GM12872 (cell line): Measurements from ENCODE around the gene TJP1.

ENCODE experiments used
- TF ChIP-seq, protein P1 (sequence below): IDR thresholded peaks from 3 replicates; pipeline ENCODE4 v1.5.1; 2011; ENCODE audit warnings: low read depth, mild to moderate bottlenecking, low read length, moderate library complexity; ENCODE audit not compliant: insufficient read depth

Gene TJP1

DNA sequence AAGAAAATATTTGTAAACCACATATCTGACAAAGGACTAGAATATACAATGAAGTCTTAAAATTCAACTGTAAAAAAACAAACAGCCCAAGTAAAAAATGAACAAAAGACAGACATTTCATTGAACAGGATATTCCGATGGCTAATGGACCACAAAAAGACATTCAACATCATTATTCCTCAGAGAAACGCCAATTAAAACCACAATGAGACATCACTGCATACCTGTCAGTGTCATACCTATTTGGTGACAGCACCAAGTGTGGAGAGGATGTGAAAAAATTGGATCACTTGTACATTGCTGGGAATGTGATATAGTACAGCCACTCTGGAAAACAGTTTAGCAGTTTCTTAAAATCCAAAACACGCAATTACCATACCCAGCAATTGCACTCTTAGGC, 29.9 kb upstream of the TJP1 start:
- TF ChIP-seq, protein P1, sequence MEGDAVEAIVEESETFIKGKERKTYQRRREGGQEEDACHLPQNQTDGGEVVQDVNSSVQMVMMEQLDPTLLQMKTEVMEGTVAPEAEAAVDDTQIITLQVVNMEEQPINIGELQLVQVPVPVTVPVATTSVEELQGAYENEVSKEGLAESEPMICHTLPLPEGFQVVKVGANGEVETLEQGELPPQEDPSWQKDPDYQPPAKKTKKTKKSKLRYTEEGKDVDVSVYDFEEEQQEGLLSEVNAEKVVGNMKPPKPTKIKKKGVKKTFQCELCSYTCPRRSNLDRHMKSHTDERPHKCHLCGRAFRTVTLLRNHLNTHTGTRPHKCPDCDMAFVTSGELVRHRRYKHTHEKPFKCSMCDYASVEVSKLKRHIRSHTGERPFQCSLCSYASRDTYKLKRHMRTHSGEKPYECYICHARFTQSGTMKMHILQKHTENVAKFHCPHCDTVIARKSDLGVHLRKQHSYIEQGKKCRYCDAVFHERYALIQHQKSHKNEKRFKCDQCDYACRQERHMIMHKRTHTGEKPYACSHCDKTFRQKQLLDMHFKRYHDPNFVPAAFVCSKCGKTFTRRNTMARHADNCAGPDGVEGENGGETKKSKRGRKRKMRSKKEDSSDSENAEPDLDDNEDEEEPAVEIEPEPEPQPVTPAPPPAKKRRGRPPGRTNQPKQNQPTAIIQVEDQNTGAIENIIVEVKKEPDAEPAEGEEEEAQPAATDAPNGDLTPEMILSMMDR = no peak

DNA sequence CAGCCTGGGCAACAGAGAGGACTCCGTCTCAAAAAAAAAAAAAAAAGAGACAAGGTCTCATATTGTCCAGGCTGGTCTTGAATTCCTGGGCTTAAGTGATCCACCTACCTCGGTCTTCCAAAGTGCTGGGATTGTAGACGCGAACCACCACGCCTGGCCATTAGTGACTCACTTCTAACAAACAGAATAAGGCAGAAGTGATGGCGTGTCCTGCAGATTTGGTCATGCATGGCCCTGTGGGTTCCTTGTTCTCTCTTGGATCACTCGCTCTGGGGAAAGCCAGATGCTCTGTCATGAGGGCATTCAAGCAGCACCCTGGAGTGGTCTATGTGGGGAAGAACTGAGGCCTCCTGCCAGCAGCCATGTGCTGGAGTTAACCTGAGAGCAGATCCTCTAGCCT, 27.4 kb upstream of the TJP1 start:
- TF ChIP-seq, protein P1 = no peak

DNA sequence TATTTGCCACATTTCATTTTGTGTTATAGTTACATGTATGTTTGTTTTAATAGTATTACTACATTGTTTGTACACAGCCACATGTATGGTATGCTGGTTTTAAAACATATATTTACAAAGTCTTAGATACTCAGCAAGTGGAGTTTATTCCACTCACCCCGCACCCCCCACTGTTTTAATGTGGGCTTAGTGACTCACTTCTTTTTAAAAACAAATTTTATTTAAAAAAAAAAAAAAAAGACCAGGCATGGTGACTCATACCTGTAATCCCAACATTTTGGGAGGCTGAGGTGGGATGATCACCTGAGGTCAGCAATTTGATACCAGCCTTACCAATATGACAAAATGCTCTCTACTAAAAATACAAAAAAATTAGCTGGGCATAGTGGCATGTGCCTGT, 26.9 kb upstream of the TJP1 start:
- TF ChIP-seq, protein P1 = no peak

DNA sequence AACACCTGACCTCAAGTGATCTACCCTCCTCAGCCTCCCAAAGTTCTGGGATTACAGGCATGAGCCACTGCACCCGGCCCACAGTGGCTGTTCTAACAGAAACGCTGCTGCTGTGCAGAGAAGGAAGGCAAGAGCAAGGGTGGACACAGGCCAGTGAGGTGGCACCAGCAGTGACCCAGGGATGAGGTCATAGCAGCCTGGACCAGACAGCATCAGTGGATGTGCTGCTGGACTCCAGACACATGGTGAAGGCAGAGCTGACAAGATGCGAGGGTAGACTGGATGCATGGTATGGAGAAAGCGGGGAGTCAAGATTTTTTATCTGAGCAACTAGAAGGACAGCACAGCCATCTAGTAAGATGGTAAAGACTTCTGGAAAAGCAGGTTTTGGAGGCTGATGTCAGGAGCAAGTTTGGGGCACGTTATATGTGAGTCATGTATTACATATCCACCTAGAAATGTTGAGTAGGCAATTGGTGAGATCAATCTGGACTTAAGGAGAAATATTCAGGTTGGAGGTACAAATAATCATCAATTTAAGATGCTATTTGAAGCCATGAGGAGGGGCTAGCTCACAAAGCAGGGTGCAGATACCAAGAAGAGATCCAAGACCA, 22.1 kb upstream of the TJP1 start:
- TF ChIP-seq, protein P1 = no peak

DNA sequence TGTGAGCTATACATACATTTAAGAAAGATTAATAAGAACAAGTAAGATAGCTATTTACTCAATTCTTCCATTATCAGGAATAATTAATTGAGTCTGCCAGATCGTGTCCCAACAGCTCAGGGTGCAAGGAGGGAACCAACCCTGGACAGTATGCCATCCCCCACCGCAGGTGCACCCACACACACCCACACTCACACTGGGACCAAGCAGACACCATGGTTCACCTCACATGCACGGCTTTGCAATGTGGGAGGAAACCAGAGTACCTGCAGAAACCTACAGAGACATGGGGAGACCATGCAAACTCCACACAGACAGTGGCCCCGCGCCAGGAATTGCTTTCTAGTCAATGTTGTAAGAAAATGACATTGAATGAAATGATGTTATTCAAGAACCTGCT, 20.0 kb upstream of the TJP1 start:
- TF ChIP-seq, protein P1 = no peak

DNA sequence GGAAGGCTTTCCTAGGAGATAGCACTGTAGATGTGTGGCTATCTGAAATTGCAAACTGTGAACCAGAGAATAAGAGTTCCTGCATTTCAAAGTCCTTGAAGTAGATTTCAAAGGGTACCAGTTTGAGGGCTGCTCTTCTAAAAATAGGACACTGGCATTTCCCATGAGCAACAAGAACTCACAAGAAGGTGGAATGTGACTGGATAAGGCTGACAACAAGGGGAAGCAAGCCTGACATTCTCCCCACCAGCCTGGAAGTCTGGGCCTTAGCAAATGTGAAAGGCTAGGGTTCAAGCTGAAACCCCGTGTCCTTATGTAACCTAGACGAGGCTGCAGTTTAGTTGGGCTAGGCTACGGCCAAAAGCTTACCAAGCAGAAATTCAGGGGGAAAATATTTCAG, 18.7 kb upstream of the TJP1 start:
- TF ChIP-seq, protein P1 = no peak

DNA sequence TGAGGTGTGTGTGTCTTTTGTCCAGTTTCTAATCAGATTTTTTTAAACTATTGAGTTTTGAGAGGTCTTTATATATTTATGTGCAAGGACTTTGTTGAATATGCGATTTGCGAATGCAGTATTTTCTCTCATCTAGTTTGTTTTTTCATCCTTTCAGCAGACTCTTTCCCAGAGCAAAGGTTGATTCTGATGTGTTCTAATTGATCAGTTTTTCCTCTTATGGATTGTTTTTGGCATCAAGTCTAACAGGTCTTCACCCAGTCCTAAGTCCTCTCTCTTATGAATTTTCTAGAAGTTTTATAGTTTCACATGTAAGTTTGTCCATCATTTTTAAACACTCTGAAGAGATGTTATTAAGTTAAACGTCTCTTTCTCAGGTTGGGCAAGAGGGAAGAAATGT, 17.8 kb upstream of the TJP1 start:
- TF ChIP-seq, protein P1 = no peak

DNA sequence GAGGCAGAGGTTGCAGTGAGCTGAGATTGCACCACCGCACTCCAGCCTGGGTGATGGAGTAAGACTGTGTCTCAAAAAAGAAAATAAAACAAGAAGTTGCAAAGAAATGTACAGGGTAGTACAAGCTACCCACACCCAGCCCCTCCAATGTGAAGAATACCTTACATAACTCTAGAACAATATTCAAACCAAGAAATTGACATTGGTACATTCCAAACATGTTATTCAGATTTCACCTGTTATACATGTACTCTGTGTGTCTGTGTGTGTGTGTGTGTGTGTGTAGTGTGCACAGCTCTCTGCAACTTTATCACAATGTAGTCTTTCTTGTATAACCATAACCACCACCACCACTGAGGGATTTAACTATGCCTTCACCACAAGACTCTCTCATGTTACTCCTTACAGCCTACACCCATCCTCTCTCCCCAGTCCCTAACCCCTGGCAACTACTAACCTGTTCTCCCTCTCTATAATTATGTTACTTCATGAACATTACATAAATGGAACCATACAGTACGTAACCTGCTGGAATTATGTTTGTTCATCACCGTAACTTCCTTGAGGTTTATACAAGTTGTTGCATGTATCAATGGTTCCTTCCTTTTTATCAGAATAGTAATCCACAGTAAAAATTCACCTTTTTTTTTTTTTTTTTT, 16.2 kb upstream of the TJP1 start:
- TF ChIP-seq, protein P1 = no peak
